GM12878 (cell line): ENCODE data around the gene LONRF2. TPM values are rescaled to one million over a fixed set of nuclear protein-coding genes. Genes with fewer than 3 reads are reported as not detected.

Experiments used
- ATAC-seq: fragments of 200-7000 bp; cut with Tn5 transposase; 3 replicates; pipeline ENCODE4 v1.9.1; 2020; ENCODE audit warnings: mild to moderate bottlenecking, moderate library complexity
- BruUV-seq: library from RNA; stranded (reverse); fragments of 400-500 nt; replicated peaks from 2 replicates; lab custom pipeline; 2021; lab: Mats Ljungman, UMichigan
- CTCF ChIA-PET: fragments of 300-600 bp; sonication (Branson Sonifier 250); formaldehyde crosslinking; extraction: SDS; loops from one replicate; lab custom pipeline; 2021; ENCODE audit warnings: inconsistent platforms; lab: Yijun Ruan, JAX
- POLR2A ChIA-PET: fragments of 350-600 bp; formaldehyde crosslinking; extraction: SDS; loops from one replicate; lab custom pipeline; 2021; ENCODE audit warnings: inconsistent platforms; lab: Charles Lee
- RAD21 ChIA-PET: fragments of 300-600 bp; sonication (Branson Sonifier 250); formaldehyde crosslinking; loops from one replicate; lab custom pipeline; 2023; ENCODE audit warnings: antibody characterized with exemption; ENCODE audit not compliant: unreplicated experiment; lab: Charles Lee
- SMC1A ChIA-PET: fragments of 300-600 bp; sonication (Branson Sonifier 250); formaldehyde crosslinking; loops from one replicate; lab custom pipeline; 2023; ENCODE audit not compliant: unreplicated experiment, uncharacterized antibody; lab: Charles Lee
- DNase-seq: peaks from one replicate; pipeline ENCODE4 v3.0.0-alpha.2; 2011; ENCODE audit warnings: low read depth, low spot score
- FAIRE-seq: peaks from 3 replicates; lab custom pipeline; 2011; peaks lifted over from hg19 to GRCh38; lab: Jason Lieb, UNC
- H2AFZ ChIP-seq: 2 replicates; pipeline ENCODE4 v1.6.0; 2011; ENCODE audit warnings: low read depth, low read length, control low read depth; ENCODE audit not compliant: control insufficient read depth
- H3K27ac ChIP-seq: 2 replicates; pipeline ENCODE4 v1.5.1; 2011; ENCODE audit warnings: control low read depth; ENCODE audit not compliant: control insufficient read depth, insufficient read depth
- H3K27me3 ChIP-seq, 2 experiments: replicated peaks in 1 of 2; 2 replicates each; pipeline versions ENCODE4 v1.6.0 to v1.6.1; 2011; ENCODE audit warnings: low read length in 1 of 2; ENCODE audit not compliant: control insufficient read depth in 2 of 2, insufficient read depth in 2 of 2
- H3K36me3 ChIP-seq, 2 experiments: 2 replicates each; pipeline ENCODE4 v1.5.1; 2011; ENCODE audit warnings: low read length in 1 of 2; ENCODE audit not compliant: control insufficient read depth in 2 of 2, insufficient read depth in 2 of 2
- H3K4me1 ChIP-seq: 2 replicates; pipeline ENCODE4 v1.6.1; 2011; ENCODE audit warnings: mild to moderate bottlenecking, low read length, moderate library complexity, mixed read lengths; ENCODE audit not compliant: control insufficient read depth, insufficient read depth
- H3K4me2 ChIP-seq: 2 replicates; pipeline ENCODE4 v1.6.0; 2011; ENCODE audit warnings: control low read depth; ENCODE audit not compliant: control insufficient read depth, insufficient read depth
- H3K4me3 ChIP-seq: fragments of 200-600 bp; sonication (generic); 2 replicates; pipeline ENCODE4 v1.5.1; 2016
- H3K79me2 ChIP-seq: 2 replicates; pipeline ENCODE4 v1.6.0; 2011; ENCODE audit warnings: low read length; ENCODE audit not compliant: control insufficient read depth, insufficient read depth
- H3K9ac ChIP-seq: 2 replicates; pipeline ENCODE4 v1.8.0; 2011; ENCODE audit warnings: low read length, control low read depth, mixed read lengths; ENCODE audit not compliant: control insufficient read depth, insufficient read depth
- H3K9me3 ChIP-seq: replicated peaks from 3 replicates; pipeline ENCODE4 v1.5.1; 2011; ENCODE audit warnings: mild to moderate bottlenecking, low read length; ENCODE audit not compliant: control insufficient read depth, insufficient read depth
- H4K20me1 ChIP-seq: 2 replicates; pipeline ENCODE4 v1.6.0; 2011; ENCODE audit not compliant: control insufficient read depth, insufficient read depth
- BHLHE40 ChIP-seq, 2 experiments: fragments of 450-650 bp in 1 of 2; IDR thresholded peaks; 2 replicates each; pipeline ENCODE4 v1.6.1; 2011 to 2017; ENCODE audit warnings: low read depth in 2 of 2, borderline replicate concordance in 1 of 2, improper control_type of control experiment in 1 of 2, low read length in 1 of 2, mild to moderate bottlenecking in 1 of 2
- CEBPB ChIP-seq, 2 experiments: fragments of 150-350 bp in 1 of 2; IDR thresholded peaks; 2 replicates each; pipeline ENCODE4 v1.6.1; 2012 to 2014; ENCODE audit warnings: low read depth in 2 of 2, low read length in 2 of 2, borderline replicate concordance in 1 of 2, inconsistent platforms in 1 of 2
- CHD1 ChIP-seq: IDR thresholded peaks from 2 replicates; pipeline ENCODE4 v1.6.1; 2012; ENCODE audit warnings: low read depth, low read length, improper control_type of control experiment
- FOXM1 ChIP-seq: IDR thresholded peaks from 2 replicates; pipeline ENCODE4 v1.6.1; 2012; ENCODE audit warnings: low read depth, mild to moderate bottlenecking, inconsistent platforms, low read length, moderate library complexity
- MTA3 ChIP-seq: IDR thresholded peaks from 2 replicates; pipeline ENCODE4 v1.6.1; 2012; ENCODE audit warnings: low read length, inconsistent platforms, borderline replicate concordance
- NR2F1 ChIP-seq: fragments of 450-650 bp; conservative IDR thresholded peaks from 2 replicates; pipeline ENCODE4 v1.6.1; 2017; ENCODE audit warnings: mild to moderate bottlenecking
- POLR2A ChIP-seq: IDR thresholded peaks from 2 replicates; pipeline ENCODE4 v1.6.1; 2011; ENCODE audit warnings: low read depth, mild to moderate bottlenecking, low read length
- RAD21 ChIP-seq: IDR thresholded peaks from 2 replicates; pipeline ENCODE4 v1.6.1; 2011; ENCODE audit warnings: mild to moderate bottlenecking, low read depth, low read length, moderate library complexity; ENCODE audit not compliant: insufficient read depth
- SMC3 ChIP-seq: IDR thresholded peaks from 2 replicates; pipeline ENCODE4 v1.6.1; 2011; ENCODE audit warnings: low read length, improper control_type of control experiment, borderline replicate concordance
- YBX1 ChIP-seq: fragments of 450-650 bp; IDR thresholded peaks from 2 replicates; pipeline ENCODE4 v1.6.1; 2016; ENCODE audit warnings: antibody characterized with exemption
- ZBED1 ChIP-seq: IDR thresholded peaks from 2 replicates; pipeline ENCODE4 v1.6.1; 2016; ENCODE audit warnings: borderline replicate concordance
- ZNF24 ChIP-seq: fragments of 450-650 bp; IDR thresholded peaks from 2 replicates; pipeline ENCODE4 v1.6.1; 2017; ENCODE audit warnings: antibody characterized with exemption, mild to moderate bottlenecking
- ZNF622 ChIP-seq: fragments of 450-650 bp; IDR thresholded peaks from 2 replicates; pipeline ENCODE4 v1.6.1; 2017; ENCODE audit warnings: mild to moderate bottlenecking, inconsistent platforms
- WGBS: methylation state at CpG from one replicate; pipeline ENCODE4 v1.1.6; 2016; ENCODE audit warnings: low lambda C conversion rate; ENCODE audit not compliant: insufficient replicate concordance, insufficient coverage; ENCODE audit errors: missing lambda C conversion rate; 5-methylcytosine and 5-hydroxymethylcytosine counted together
- in situ Hi-C: fragments of 300-500 bp; cut with MboI; formaldehyde crosslinking; loops from 9 replicates; pipeline ENCODE4 v1.14.3; 2018; ENCODE audit warnings: mixed read lengths
- intact Hi-C: fragments of 100-400 bp; cut with micrococcal nuclease; formaldehyde crosslinking; loops from one replicate; pipeline ENCODE4 v1.14.2; 2022; ENCODE audit not compliant: unreplicated experiment
- polyA plus RNA-seq, 11 experiments: library from polyadenylated mRNA; depleted of rRNA in 4 of 11; unstranded in 6 of 11; stranded (reverse) in 5 of 11; fragments of >200 nt; fragmentation: Nextera tagmentation in 4 of 11; fragmentation: Illumina TruSeq in 1 of 11; extraction: Ambion mirVana in 4 of 11; extraction: Trizol in 1 of 11; gene quantifications; 1 replicate in 1 of 11; 2 replicates in 10 of 11; pipeline versions ENCODE4 v1.2.1 to v1.2.3, GENCODE V29; 2011 to 2016; ENCODE audit warnings: inconsistent platforms in 2 of 11, missing spikeins in 2 of 11, low read depth in 1 of 11
- total RNA-seq, 4 experiments: library from RNA; depleted of rRNA in 3 of 4; stranded (reverse); fragments of >200 nt in 3 of 4; fragmentation: Illumina TruSeq in 1 of 4; extraction: Trizol in 1 of 4; gene quantifications; 2 replicates each; pipeline versions ENCODE4 v1.2.1 to v1.2.3, GENCODE V29; 2013 to 2021
- TF ChIP-seq, protein P1 (sequence below): IDR thresholded peaks from 2 replicates; pipeline ENCODE4 v1.6.1; 2011; ENCODE audit warnings: borderline replicate concordance, low read depth, mild to moderate bottlenecking, moderate library complexity, low read length; ENCODE audit not compliant: insufficient read depth, poor library complexity, severe bottlenecking
- TF ChIP-seq, protein P2 (sequence below): IDR thresholded peaks from 2 replicates; pipeline ENCODE4 v1.6.1; 2012; ENCODE audit warnings: mild to moderate bottlenecking, low read depth, low read length

The LONRF2 gene
- total and polyA plus RNA-seq, 10 of the 15 experiments (the other 5 are each of a cell fraction or from before 2014, with no cell fraction given): under 0.01 to 0.04 (median 0.01) TPM; not detected in 4

DNA sequence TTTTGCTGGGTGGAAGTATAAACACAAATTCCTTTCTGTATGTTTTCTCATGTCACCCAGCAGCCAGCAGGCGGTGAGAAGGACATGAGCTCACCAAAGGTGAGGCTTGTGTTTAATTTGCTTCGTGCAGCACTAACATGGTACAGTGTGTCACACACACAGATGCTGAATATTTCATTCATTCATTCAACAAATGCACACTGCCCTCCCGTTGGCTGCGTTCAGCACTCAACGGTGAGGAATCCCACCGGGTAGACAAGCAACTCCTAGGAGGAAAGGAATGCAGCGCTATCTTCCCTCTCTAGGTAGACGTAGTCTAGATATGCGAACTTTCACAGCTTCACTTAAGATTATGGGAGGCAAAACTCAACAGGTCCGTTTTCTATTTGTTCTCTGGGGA, 85.1 kb downstream of the LONRF2 start (continued):
- TF ChIP-seq NR2F1 (no peak), CEBPB (IDR thresholded peaks at IDR 0.05; ENCODE audit: borderline replicate concordance in 1 of 2, low read depth in 2 of 2, low read length in 2 of 2) (no peak), RAD21 (no peak), POLR2A (no peak), SMC3 (no peak)

DNA sequence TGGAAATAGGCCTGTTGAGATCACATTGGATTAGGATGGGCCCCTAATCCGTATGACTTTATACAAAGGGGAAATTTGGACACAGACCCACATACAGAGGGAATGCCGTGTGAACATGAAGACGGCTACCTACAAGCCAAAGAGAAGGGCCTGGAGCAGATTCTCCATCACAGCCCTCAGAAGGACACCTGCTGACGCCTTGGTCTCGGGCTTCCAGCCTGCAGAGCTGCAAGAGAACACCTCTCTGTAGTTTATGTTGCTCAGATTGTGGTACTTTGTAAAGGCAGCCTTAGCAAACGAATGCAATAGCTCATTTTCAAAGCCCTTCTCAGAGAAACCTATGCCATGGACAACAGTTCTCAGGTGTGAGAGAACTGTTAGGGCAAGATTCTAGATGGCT, 86.1 kb downstream of the LONRF2 start:
- no peaks in the 10 kb centered on the region; the same call in 2 of the 3 replicates for H3K9me3 ChIP-seq
- H3K79me2 ChIP-seq: no peaks in the 10 kb centered on the region
- no peak for FAIRE-seq
- no peak overlapping the region for H3K27ac ChIP-seq
- no peaks in the 10 kb centered on the region for H4K20me1 ChIP-seq
- H3K4me1 ChIP-seq: peaks cover 15% of the 10 kb centered on the region
- CTCF ChIA-PET: no interaction called here
- no peak overlapping the region for H3K4me3 ChIP-seq
- TF ChIP-seq FOXM1: no peak
- TF ChIP-seq, protein P1, sequence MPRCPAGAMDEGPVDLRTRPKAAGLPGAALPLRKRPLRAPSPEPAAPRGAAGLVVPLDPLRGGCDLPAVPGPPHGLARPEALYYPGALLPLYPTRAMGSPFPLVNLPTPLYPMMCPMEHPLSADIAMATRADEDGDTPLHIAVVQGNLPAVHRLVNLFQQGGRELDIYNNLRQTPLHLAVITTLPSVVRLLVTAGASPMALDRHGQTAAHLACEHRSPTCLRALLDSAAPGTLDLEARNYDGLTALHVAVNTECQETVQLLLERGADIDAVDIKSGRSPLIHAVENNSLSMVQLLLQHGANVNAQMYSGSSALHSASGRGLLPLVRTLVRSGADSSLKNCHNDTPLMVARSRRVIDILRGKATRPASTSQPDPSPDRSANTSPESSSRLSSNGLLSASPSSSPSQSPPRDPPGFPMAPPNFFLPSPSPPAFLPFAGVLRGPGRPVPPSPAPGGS: no peak
- no peak for TF ChIP-seq POLR2A
- TF ChIP-seq, protein P2, sequence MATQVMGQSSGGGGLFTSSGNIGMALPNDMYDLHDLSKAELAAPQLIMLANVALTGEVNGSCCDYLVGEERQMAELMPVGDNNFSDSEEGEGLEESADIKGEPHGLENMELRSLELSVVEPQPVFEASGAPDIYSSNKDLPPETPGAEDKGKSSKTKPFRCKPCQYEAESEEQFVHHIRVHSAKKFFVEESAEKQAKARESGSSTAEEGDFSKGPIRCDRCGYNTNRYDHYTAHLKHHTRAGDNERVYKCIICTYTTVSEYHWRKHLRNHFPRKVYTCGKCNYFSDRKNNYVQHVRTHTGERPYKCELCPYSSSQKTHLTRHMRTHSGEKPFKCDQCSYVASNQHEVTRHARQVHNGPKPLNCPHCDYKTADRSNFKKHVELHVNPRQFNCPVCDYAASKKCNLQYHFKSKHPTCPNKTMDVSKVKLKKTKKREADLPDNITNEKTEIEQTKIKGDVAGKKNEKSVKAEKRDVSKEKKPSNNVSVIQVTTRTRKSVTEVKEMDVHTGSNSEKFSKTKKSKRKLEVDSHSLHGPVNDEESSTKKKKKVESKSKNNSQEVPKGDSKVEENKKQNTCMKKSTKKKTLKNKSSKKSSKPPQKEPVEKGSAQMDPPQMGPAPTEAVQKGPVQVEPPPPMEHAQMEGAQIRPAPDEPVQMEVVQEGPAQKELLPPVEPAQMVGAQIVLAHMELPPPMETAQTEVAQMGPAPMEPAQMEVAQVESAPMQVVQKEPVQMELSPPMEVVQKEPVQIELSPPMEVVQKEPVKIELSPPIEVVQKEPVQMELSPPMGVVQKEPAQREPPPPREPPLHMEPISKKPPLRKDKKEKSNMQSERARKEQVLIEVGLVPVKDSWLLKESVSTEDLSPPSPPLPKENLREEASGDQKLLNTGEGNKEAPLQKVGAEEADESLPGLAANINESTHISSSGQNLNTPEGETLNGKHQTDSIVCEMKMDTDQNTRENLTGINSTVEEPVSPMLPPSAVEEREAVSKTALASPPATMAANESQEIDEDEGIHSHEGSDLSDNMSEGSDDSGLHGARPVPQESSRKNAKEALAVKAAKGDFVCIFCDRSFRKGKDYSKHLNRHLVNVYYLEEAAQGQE: no peak
- TF ChIP-seq ZBED1: no peak
- no peak for TF ChIP-seq CHD1
- TF ChIP-seq BHLHE40 (IDR thresholded peaks at IDR 0.05; ENCODE audit: borderline replicate concordance in 1 of 2, low read depth in 2 of 2, low read length in 1 of 2): no peak
- no peak for TF ChIP-seq ZNF24
- no peak for TF ChIP-seq YBX1
- no peak for TF ChIP-seq MTA3
- no peak for TF ChIP-seq ZNF622
- TF ChIP-seq, all 136 proteins: peak for 0
- 50% methylated on average over 6 of the region's 6 CpGs for WGBS
- DNase-seq (no peak), ATAC-seq (no peak)
- H3K27me3 ChIP-seq: peaks cover 0 to under 1% of the 10 kb centered on the region in 2 experiments; a peak in 1 of 4 replicates
- RAD21 ChIA-PET: interaction anchor here (1.5 kb wide), 1 partner anchor 677 kb away, joined by 3 read pairs; no protein-coding TSS in a partner anchor
- BruUV-seq: no TSS peak
- POLR2A ChIA-PET: no interaction called here
- no peaks in the 10 kb centered on the region for H3K36me3 ChIP-seq
- SMC1A ChIA-PET: no interaction called here
- in situ Hi-C loops: no loop called here
- intact Hi-C loops: no loop called here
- H3K9ac ChIP-seq: no peak overlapping the region
- no peak overlapping the region for H2AFZ ChIP-seq
- H3K4me2 ChIP-seq: no peak overlapping the region
